Right renal cortex interstitium (tissue), 3 donors: ENCODE results near the gene TLCD5. TPM values are rescaled to one million over a fixed set of nuclear protein-coding genes. Genes with fewer than 3 reads are reported as not detected.

ENCODE experiments used
- DNase-seq, 3 donors: peaks; one replicate each; pipeline ENCODE4 v3.0.0-alpha.2; 2013; ENCODE audit warnings: low read depth in 3 of 3, low spot score in 2 of 3
- polyA plus RNA-seq, 3 donors: library from polyadenylated mRNA; unstranded; fragments of 120-200 nt; gene quantifications; one replicate each; pipeline ENCODE4 v1.2.1, GENCODE V29; 2013; ENCODE audit not compliant: insufficient read length in 3 of 3

The TLCD5 gene
- polyA plus RNA-seq, 3 donors, result 11.0 to 12.5 (median 11.6) TPM

DNA sequence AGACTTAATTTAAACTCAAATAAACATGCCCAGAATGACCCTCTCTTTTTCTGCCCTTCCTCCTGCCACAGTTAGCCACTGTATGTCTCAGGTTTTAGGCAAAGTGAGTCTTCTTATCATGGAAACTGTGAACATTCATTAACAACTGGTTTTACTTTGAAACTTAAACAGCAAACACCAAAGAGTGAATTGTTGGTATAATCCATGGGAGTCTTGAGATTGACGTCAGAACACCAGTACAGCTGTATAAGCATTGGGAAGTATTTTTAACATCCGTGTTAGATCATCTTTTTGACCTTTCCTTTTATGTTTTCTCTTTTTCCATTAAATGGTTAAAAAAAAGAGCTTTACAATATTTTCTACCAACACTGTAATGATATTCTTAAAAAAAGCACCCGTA, 50.0 kb downstream of the TLCD5 start:
- DNase-seq, result no peak

DNA sequence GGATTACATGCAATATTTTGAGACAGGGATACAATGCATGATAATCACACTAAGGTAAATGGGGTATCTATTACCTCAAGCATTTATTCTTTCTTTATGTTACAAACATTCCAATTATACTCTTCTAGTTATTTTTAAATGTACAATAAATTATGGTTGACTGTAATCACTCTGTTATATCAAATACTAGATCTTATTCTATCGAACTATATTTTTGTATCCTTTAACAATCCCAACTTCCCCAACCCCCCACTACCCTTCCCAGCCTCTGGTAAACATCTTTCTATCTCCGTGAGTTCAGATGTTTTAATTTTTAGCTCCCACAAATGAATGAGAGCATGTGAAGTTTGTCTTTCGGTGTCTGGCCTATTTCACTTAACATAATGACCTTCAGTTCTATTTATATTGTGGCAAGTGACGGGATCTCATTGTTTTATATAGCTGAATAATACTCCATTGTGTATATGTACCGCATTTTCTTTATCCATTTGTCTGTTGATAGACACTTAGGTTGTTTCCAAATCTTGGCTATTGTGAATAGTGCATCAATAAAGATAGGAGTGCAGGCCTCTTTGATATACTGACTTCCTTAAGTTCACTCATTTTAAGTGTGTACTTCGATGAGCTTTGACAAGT, 51.6 kb downstream of the TLCD5 start:
- DNase-seq, result no peak

DNA sequence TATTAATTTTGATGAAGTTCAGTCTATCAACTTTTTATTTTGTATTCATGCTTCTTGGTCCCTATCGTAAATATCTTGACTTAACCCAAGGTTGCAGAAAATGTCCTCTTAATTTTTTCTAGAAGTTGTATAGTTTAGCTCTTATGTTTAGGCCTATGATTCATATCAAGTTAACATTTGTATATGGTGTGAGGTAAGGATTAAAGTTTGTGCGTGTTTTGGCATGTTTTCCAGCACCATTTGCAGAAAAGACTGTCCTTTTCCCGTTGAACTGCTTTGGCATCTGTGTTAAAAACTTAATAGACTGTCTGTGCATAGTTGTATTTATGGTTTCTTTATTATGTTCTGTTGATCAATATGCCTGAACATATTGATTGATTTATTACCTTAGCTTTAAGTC, 53.4 kb downstream of the TLCD5 start:
- DNase-seq, result no peak

DNA sequence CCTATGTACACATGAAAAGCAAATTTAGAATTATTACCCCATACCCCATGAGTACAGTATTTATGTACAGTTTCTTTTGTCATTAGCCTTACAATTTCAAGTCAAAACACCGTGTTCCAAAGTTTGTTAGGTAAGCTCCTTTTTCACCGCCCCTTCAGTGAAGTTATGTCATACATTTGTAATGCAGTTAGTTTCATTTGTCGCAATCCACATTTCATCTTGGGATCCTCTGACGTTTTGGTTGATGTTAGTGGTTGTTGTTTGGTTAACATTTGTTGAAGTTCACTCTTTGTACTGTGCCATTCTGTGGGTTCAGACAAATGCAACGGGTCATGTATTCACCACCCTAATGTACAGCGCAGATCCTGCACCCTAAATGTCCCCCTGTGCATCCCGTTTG, 56.3 kb downstream of the TLCD5 start:
- DNase-seq, result no peak

Other genes starting within 250 kb of the TLCD5 start
- gene TRIM29, start 187.2 kb upstream of the TLCD5 start, polyA plus RNA-seq, result 1 to 10 TPM in 2 of 3 donors, under 1 TPM in 1; 0.98 to 1.5 (median 1.0) TPM
- gene OAF, start 114.3 kb upstream of the TLCD5 start, polyA plus RNA-seq, result 10 to 100 TPM; 27.4 to 33.5 (median 30.0) TPM
- 1 to 10 TPM in 1 of 3 donors, under 1 TPM in 2; 0.35 to 1.2 (median 0.75) TPM for gene POU2F3, start 85.2 kb upstream of the TLCD5 start, polyA plus RNA-seq
- 100 to 1,000 TPM; 128 to 141 (median 128) TPM for gene ARHGEF12, start 11.1 kb downstream of the TLCD5 start, polyA plus RNA-seq
- gene GRIK4, start 186.4 kb downstream of the TLCD5 start, polyA plus RNA-seq, result 1 to 10 TPM in 2 of 3 donors, under 1 TPM in 1; 0.93 to 1.3 (median 1.1) TPM